H4 (cell line): Measurements from ENCODE around the gene MEIKIN. TPM values are rescaled to one million over a fixed set of nuclear protein-coding genes. Genes with fewer than 3 reads are reported as not detected.

ENCODE experiments used
- DNase-seq: peaks from one replicate; pipeline ENCODE4 v3.0.0-alpha.2; 2015; ENCODE audit warnings: low spot score
- total RNA-seq: library from RNA; depleted of rRNA; stranded (reverse); fragments of >200 nt; shearing (Covaris generic); gene quantifications from 2 replicates; pipeline ENCODE4 v1.2.3, GENCODE V29; 2014

MEIKIN gene
- total RNA-seq, 1 experiment from 2014 or later = not detected

DNA sequence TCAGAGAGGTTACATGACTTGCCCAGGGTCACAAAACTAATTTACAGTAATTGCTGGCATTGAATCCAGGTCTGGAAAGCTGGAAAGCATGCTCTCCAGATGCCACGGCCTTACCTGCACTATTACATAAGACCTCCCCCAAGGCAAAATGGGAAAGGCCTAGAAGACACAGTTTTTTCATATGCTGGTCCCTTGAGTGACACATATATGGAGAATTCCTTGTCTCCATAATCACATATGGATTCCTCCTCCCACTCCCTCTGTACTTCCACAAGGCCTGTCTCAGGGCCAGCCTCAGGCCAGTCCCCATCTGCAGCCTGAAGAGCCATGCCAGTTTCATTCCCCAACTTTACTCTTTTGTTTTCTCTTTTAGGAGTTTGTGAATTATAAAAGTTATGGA, 28.6 kb upstream of the MEIKIN start:
- DNase-seq = no peak

DNA sequence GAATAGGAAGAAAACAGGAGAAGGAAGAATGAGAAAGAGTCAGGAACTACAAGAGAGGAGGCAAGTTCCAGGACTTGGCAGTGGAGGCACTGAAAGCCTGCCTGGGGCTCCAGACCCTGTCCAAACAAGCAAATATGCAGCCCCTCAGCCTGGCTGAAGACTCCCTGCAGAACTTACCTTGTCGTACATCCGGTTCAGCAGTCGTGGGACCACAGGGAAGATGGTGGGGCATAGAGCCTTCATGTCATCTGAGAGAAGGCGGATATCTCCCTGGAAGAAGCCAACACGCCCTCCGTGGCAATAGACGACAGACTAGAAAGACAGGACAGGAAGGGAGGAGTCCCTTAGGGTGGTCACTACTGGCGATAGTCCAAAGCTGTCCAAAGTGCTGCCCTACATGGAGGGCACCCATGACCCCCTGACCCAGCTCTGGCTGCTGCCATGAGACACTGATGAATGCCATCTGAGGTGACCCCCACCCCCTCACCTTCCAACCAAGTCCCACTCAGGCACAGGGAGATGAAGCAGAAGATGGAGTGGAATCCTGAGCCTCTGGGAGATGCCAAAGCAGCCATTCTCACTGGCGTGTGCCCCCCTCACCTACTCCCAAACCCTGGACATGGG, 27.7 kb upstream of the MEIKIN start:
- DNase-seq = no peak

DNA sequence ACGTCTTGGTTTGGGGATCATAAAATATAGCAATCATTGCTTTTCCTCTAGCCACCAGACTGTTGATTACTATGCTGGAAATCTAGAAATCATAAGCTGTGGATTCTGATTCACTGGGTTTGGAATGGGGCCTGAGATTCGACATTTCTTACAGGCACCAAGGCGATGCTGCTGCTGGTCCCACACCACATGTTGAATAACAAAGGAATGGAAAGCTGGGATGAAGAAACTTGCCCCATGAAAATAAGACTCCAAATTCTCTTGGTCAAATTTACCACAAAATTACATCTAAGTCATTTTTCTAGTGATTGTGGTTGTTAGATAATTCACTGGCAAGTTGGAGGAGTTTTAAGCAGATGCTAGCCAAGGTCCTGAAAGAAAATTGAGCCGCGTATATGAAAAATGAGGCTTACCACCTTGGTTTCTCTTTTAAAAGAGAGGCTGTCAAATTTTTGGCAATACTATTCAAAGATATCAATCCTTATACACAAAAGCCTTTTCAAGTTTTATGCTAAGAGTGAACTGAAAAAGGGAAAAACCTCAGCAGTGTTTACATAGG, 23.0 kb upstream of the MEIKIN start:
- no peak for DNase-seq

DNA sequence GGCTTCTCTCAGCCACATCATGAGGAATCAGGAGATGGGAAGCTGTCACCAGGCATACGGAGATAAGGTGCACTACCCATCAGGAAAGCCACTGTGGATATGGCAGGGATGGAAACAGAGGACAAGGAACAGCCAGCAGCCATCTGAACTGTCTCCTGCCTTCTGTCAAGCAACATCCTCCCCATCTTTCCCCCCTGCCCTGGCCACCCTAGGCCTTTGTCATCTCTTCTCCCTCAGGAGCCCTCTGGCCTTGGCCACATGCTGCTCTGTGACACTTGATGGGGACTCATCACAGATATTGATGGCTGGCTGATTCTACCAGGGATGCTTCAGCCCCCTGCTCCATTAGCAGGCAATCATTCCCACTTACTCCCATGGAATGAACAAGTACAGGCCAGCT, 21.1 kb upstream of the MEIKIN start:
- DNase-seq = no peak

DNA sequence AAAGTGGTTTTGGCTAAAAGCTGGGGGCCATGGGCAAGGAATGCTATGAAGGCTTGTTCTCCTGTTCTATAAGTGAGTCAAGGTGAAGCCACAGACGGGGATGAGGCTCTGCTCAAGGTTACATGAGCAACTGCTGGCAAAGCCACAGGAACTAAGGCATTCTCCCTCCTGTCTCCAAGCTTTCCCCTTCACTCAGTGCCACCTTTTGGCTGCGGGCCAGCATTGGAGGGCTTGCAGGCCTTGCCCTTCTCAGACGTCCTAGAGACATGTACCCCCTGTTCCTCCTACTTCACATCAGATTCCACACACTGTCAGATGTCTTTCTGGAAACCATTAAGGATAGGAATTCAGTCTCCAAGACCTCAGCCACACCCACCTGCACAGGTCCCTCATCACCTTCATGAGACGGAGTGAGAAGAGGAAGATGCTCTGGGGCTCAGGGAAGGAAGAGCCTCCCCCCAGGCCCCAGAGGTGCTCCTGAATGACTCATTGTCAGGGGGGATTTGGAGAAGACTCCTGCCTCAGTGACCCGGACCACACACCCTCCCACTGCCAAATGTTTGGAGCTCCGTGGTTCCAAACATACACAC, 20.5 kb upstream of the MEIKIN start:
- no peak for DNase-seq

DNA sequence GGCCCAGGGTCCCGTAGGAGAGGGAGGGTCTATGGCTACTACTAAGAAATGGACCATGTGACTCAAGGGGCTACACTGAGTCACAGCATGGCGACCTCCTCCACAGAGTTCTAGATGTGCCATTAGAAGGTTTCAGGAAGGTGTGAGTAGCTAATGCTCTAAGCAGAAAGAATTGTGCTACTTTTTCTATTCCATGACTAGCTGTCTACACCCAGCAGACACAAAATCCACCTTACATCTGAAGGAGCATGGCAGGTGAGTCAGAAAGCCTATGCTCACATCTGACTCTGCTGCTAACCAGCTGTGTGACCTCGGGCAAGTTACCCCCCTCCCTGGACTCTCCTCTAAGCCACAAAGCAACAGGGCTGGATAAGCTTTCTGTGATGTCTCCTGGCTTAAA, 14.4 kb upstream of the MEIKIN start:
- no peak for DNase-seq

DNA sequence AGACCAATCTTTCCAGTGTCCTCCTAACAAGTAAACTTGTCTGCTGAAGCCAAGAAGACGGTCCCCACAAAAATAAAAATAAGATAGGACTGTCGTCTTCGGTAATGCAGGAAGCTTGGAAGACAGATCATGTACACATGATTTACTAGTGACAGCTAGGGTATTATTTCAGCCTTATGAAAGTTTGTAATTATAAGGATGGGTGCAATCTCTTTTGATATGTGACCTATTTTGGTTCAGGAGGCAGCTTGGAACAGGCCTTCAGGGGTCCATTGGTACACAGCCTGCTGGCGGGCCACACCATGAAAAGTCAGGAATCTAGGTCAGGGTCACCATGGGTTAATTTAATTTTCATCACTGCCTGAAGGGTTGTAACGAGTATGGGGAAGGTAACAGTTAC, 13.7 kb upstream of the MEIKIN start:
- DNase-seq = no peak

DNA sequence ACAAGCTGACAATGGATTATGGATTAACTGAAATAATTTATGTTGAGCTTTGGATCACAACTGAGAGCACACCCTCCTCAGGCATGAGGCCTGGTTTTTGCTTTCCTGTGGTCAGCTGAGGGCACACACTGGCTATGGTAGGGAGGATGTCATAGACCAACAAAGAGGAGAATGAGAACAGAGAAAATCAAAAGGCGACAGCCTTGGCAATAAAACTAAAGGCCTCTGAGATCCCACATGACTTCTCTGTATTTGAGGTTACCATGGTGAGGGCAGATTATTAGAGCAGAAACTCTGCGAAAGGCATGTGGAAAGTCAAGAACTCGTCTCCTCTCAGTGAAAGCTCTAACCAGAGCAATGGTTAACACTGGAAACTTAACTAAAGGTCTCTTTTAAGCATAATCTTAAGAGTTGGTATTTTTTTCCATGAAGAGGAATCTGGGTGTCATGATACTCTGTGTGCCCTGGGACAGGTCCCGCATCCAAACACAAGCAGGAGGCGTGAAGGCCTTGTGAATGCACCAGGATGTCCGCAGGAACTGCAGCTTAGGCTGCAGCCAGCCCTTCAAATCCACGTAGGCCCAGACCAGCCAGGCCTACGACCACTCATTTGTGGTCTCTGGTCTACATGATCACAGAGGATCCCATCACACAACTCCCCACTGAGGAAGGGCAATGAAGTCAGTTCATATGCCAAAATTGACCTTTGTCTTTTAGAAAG, 12.4 kb upstream of the MEIKIN start:
- DNase-seq = no peak

DNA sequence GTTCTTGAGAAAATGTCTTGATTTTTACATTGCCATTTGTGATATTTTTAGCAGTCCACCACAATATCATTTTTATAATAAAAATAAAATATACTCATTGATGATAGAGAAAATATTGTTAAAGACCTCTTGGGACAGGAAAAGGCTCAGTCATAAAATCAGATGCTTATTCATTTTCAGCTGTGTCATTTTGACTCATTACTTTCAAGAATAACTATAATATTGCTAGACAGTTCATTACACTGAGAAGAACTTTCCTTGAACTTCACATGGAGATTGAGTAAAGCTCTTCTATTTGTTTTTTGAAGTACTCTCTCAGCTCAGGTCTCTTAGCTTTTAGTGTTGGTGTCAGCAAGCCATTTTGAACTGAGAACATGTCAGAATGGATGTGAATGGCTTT, 8.5 kb upstream of the MEIKIN start:
- no peak for DNase-seq

DNA sequence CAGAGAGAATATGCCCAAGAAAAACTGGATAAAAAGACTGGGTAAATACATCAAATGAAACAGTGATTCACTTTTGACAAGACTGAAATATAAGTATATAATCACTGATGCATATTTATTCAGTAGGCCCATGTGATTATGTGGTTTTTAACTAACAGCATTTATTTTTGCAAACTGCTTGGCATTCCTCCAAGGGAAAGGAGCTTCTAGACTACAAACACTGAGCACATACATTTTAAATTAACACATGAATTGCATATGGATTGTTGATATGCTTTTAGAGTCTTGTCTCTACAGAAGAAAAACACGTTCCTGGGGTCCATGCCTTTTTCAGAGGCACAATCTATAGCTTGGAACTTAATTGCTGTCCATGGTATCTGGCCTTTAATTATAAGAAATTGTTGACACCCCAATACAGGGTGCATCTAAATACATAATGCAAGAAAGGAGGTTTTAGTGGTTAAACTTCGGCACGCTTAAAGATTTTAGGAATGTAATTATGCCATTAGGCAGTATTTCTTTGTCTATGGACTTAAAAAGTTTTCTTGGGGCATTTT, 6.9 kb upstream of the MEIKIN start:
- DNase-seq = no peak

DNA sequence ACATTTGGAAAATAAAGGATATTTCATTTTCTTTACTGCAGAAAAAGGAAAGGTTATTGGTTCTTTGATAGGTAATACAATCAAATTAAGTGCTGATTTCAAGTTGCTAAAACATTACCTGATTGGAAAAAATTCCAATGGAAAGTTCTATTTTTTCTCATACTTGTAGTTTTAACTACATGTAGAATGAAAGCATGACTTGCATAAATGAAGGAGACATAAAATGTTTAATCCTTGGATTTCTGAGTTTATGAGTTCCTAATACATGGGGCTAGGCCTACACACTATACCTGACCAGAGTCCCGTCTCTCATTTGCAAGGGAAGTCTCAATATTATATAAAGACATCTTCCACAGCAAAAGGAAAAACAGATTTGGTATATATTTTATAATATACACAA, 5.2 kb upstream of the MEIKIN start:
- no peak for DNase-seq

DNA sequence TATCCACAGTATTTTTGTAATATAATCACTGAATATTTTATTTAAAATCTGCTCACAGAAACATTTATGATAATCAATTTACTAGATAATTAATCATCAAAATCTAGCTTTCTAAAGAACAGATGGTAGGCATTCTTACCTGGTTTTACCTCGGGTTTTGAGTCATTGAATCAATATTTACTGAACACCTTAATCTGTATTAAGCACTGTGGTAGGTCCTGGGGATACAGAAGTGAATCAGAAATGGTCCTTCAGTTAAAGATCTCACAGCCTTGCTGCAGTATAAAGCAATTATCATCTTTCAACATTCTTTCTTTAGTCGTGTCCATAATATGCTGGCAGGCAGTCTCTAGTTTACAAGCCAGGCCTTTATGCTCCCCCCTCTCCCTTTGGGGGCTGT, 2.0 kb upstream of the MEIKIN start:
- DNase-seq = no peak

DNA sequence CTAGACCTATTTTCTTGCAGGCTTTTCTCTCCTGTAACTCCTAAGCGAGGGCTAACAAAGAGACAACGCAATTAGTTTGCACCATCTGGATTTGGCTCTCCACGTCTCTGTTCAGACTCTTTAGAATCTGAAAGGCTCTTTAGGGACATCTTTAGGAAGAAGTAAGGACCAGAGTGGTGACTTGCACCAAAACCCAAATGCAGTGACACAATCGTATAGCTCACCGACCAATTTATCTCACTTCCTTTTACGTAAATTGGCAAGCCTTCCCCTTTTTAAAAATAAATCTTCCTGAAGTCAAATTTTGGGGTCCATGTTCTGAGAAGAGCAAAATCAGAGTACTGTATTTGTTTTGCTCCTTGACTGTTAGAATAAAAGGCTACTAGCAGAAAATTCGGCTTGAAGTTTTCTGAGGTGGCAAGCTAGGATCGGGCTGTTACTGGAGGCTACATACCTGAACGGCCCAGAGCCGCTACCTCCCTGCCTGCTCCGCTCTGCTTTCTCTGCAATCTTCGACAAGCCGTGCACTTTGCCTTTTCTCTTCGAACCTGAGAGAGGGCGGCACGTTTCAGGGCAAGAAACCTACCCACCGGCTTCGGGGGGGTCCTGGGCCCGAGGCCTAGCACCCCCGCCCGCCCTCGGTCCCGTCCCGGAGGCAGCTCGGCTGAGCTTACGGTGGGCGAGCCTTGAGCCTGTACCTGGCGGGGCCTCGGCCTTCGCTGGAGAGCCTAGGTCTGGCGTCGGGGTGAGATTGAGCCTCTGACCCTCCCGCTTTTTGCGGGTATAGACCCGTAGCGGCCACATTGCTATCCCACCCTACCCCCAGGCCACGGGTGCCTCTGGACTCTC, 537 bp downstream of the MEIKIN start:
- no peak for DNase-seq

DNA sequence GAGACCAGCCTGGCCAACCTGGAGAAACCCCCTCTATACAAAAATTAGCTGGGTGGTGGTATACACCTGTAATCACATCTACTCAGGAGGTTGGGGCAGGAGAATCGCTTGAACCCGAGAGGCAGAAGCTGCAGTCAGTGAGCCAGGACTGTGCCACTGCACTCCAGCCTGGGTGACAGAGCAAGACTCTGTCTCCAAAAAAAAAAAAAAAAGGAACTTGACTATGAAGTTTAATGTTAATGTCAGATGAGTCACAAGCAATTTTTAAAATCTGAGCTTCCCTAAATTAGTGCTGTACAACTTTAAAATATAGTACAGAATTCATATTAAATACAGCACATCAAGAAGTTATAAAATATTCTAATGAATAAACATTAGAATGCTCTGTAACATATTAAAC, 1.5 kb downstream of the MEIKIN start:
- no peak for DNase-seq

DNA sequence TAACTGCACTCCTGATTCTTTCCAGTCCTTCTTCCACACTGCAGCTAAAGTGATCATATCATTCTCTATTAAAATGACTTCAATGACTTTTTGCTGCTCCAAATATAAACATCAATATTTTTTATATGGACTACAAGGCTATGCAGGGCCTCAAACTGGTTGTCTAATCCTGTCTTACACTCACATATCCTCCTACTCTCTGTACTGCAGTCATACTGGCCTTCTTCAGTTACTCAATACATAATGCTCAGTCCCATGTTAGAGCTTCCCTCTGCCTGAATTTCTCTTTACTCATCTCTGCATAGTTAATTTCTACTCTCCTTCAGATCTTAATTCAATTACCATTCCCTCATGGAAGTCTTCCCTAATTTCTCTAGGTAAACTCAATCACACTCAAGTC, 3.4 kb downstream of the MEIKIN start:
- DNase-seq = no peak

DNA sequence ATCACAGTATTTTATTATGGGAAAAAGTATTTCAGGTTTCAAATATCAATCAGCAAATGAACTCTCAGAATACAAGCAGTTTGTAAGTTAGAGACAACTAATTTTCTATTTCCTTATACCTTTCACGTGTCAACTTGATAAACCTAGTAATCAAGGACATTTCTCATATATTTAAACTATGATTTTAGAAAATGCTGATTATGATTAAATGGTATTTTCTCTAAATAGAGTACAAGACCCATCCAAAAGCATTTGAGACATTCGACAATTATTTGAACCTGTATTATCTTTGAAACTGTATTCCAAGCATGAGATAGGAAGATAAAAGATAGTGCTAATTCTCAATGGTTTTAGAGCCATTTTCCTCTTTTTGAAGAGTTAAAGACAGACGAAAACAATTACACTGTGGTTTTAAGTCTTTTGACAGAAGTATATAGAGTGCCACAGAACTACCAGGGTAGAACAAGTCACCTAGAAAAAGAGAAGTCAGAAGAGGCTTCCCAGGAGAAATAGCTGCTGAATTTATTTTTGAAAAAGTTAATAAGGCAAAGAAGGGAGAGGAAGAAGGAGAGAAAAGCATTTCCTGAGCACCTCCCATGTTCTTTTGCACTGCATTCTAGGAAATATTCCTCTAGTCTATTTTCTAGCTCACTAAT, 5.6 kb downstream of the MEIKIN start:
- no peak for DNase-seq

DNA sequence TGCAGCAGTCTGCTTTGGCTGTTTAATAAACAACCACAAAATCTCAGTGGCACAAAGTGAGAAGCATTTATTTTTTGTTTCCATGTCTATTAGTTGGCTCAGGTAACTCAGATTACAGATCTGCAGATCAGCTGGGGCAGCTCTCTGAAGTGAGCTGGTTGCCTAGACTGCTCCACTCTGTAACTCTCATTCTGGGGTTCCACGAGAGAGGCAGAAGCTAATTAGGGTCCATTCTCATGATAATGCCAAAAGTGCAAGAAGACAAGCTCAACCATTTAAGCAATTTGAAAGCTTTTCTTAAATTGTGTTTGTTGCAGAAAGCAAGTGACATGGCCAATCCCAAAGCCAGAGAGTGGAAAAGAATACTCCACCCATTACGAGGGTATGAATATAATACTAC, 13.2 kb downstream of the MEIKIN start:
- DNase-seq = no peak

DNA sequence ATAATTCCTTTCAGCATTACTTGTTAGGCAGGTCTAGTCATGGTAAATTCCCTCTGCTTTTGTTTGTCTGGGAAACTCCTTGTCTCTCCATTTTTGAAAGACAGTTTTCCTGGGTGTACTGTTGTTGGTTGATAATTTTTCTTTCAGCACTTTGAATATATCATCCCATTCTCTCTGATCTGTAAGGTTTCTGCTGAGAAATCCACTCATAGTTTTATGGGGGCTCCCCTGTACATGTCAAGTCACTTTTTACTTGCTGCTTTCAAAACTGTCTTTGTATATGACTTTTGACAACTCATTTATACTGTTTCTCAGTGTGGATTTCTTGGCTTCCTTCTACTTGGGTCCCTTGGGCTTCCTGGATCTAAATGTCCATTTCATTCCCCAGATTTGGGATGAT, 16.5 kb downstream of the MEIKIN start:
- no peak for DNase-seq

DNA sequence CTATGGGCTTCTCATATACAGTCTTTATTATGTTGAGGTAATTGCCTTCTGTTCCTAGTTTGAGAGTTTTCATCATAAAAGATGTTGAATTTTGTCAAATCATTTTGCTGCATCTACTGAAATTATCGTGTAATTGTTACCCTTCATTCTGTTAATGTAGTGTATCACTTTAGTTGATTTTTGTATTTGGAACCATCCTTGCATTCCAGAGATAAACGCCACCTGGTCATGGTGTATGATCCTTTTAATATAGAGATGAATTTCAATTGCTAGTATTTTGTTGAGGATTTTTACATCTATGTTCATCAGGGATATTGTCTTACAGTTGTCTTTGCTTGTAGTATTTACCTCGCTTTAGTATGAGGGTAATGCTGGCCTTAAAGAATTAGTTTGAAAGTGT, 19.3 kb downstream of the MEIKIN start:
- DNase-seq = no peak

DNA sequence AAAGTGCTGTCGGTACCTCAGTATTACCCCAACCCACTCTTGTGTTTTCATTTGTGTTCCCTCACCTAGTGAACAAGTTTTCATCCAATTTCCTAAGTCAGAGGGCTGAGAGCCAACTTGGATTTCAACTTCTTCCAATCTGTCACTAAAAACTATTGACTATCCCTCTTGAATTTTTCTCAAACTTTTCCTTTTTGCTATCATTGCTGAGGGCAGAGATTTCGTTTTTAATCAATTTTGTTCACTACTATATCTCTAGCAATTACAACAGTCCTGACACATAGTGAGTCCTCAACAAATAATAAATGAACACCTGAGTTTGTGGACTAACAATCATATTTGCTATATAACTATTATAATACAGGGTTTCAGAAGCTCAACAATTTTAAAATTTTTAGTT, 29.0 kb downstream of the MEIKIN start:
- DNase-seq = no peak

DNA sequence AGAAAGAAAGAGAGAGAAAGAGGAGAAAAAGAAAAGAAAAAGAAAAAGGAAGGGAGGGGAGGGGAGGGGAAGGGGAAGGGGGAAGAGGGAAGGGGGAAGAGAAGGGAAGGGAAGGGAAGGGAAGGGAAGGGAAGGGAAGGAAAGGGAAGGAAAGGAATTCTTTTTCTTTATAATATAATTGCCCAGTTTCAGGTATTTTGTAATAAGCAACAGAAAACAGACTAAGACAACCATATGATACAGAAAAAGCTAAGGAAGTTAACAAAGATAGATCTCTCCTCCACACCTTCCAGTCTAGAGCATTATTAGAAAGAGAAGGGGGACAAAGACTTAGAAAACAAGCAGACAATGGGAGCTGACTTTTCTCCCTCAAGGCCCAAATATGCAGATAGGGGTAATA, 31.0 kb downstream of the MEIKIN start:
- DNase-seq = no peak
